Panc1 (cell line): ENCODE data around the gene DNASE1L2.

ENCODE experiments used
- POLR2AphosphoS5 ChIP-seq: IDR thresholded peaks from 2 replicates; pipeline ENCODE4 v1.6.1; 2012; ENCODE audit warnings: mild to moderate bottlenecking, low read depth, low read length, moderate library complexity
- TF ChIP-seq, protein P1 (sequence below): fragments of 450-650 bp; IDR thresholded peaks from 2 replicates; pipeline ENCODE4 v1.5.1; 2017; ENCODE audit warnings: mild to moderate bottlenecking

- TF ChIP-seq POLR2AphosphoS5 = no peak; the same call in 1 of the 2 replicates
- TF ChIP-seq, protein P1, sequence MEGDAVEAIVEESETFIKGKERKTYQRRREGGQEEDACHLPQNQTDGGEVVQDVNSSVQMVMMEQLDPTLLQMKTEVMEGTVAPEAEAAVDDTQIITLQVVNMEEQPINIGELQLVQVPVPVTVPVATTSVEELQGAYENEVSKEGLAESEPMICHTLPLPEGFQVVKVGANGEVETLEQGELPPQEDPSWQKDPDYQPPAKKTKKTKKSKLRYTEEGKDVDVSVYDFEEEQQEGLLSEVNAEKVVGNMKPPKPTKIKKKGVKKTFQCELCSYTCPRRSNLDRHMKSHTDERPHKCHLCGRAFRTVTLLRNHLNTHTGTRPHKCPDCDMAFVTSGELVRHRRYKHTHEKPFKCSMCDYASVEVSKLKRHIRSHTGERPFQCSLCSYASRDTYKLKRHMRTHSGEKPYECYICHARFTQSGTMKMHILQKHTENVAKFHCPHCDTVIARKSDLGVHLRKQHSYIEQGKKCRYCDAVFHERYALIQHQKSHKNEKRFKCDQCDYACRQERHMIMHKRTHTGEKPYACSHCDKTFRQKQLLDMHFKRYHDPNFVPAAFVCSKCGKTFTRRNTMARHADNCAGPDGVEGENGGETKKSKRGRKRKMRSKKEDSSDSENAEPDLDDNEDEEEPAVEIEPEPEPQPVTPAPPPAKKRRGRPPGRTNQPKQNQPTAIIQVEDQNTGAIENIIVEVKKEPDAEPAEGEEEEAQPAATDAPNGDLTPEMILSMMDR = no peak
Measured at GRCh38 chr16:2237493-2238149, 1.4 kb downstream of the DNASE1L2 start.
